GM13976 (cell line): ENCODE results near the gene C4orf50.

Experiments
- DNase-seq: peaks from one replicate; pipeline ENCODE4 v3.0.0; 2012; ENCODE audit warnings: low spot score
- in situ Hi-C: fragments of 300-500 bp; cut with MboI; formaldehyde crosslinking; loops from one replicate; pipeline ENCODE4 v1.12.0; 2022; ENCODE audit warnings: low sequenced_read_pairs, mixed read lengths, inconsistent platforms; ENCODE audit not compliant: unreplicated experiment
- TF ChIP-seq, protein P1 (sequence below): IDR thresholded peaks from 2 replicates; pipeline ENCODE4 v1.5.1; 2012; ENCODE audit warnings: borderline replicate concordance, mild to moderate bottlenecking; ENCODE audit not compliant: insufficient read depth; ENCODE audit errors: extremely low read depth, missing control alignments, control extremely low read depth

The C4orf50 gene

DNA sequence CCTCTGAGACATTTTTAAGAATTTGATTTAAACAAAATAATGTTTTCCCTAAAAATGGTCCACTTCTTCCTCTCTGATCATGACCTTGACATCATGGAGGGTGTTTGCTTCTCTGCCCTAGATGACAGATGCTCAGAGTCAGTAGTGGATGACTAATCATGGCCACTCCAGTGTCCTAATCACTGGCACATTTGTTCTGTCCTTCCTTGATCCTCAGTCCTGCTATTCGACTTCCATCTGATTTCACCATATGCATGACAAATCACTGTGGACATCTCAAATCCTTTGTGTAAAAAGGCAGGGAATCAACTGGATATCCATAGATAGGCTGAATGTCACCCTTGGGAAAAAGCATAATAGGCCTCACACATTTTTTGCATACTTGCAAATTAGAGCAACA is 134.3 kb downstream of the C4orf50 start:
- no peak for DNase-seq
- in situ Hi-C loops: no loop called here
- TF ChIP-seq, protein P1, sequence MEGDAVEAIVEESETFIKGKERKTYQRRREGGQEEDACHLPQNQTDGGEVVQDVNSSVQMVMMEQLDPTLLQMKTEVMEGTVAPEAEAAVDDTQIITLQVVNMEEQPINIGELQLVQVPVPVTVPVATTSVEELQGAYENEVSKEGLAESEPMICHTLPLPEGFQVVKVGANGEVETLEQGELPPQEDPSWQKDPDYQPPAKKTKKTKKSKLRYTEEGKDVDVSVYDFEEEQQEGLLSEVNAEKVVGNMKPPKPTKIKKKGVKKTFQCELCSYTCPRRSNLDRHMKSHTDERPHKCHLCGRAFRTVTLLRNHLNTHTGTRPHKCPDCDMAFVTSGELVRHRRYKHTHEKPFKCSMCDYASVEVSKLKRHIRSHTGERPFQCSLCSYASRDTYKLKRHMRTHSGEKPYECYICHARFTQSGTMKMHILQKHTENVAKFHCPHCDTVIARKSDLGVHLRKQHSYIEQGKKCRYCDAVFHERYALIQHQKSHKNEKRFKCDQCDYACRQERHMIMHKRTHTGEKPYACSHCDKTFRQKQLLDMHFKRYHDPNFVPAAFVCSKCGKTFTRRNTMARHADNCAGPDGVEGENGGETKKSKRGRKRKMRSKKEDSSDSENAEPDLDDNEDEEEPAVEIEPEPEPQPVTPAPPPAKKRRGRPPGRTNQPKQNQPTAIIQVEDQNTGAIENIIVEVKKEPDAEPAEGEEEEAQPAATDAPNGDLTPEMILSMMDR: no peak

DNA sequence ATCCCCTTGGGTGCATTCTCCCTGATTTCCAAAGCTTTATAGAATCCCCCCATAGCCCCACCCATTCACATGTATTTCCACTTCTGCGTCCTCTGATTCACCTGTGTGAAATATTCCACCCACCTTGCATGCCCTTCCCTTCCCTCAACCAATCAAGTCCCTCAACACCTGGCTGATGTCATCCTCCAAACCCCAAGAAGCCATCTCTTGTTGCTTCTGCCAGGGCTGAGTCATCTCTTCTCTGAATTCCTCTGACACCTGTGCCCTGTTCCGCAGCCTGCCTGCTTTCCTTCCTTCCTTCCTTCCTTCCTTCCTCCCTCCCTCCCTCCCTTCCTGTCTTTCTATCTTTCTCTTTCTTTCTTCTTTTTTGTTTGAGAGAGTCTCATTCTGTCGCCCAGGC is 135.3 kb downstream of the C4orf50 start:
- in situ Hi-C loops: no loop called here
- DNase-seq: no peak
- TF ChIP-seq, protein P1: no peak

DNA sequence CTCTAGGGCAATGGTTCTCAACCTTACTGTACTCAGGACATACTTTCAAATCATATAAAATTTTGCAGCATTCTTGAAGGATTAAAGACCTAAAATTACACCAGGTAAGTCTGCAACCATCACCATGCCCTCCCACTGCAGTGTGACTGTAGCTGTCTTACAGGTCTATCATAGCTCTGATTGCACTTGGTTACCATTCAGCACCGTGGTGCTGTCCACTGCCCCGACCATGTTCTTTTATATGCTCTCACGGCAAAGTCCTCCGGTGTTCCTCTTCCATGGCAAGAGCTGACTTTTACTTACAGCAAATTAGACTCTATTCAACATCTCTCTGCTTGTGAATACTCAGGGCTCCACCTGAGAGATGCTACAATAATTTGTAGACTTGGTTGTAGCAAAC is 136.9 kb downstream of the C4orf50 start:
- in situ Hi-C loops: no loop called here
- TF ChIP-seq, protein P1: no peak
- DNase-seq: no peak

- no peak for DNase-seq
- in situ Hi-C loops: no loop called here
- TF ChIP-seq, protein P1: no peak
Measured at GRCh38 chr4:5878359-5878758, 139.9 kb downstream of the C4orf50 start.

DNA sequence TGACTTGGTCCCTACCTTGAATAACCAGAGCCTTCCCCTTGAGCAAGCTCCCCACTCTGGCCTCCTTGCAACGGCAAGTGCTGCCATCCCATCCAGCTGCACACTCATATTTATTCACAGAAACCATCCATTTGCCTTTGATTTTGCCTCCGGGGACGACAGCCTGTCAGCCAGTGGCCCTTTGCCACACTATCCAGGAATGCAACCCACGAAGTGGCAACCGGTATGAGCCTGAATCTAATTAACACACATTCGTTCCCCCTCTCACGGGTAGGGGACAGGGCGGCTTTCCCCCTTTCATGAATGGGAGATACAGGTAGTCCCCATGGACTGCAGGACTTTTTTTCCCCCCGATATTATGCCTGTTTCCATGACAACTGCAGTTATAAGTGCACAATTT is 140.8 kb downstream of the C4orf50 start:
- TF ChIP-seq, protein P1: no peak
- DNase-seq: no peak
- in situ Hi-C loops: no loop called here

- TF ChIP-seq, protein P1: no peak
- in situ Hi-C loops: no loop called here
- DNase-seq: no peak
Measured at GRCh38 chr4:5874811-5875449, 143.3 kb downstream of the C4orf50 start.

DNA sequence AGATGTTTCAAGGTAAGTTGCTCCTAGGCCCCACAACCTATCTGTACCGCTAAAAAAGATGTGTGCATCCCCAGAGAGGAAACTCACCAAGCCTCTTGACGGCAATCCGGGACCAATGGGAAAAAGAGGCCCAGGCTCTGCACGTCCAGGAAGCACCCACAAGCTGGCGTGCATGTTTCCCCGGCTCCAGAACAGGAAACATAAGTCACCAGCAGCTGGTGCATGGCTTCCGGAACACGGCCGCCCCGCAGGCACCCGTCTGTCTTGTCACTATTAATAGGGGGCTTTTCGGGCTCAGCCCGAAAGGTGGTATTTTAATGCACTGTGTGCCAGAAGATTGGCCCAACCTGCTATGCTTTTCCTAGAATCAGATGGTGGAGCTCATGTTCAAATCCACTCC is 147.5 kb downstream of the C4orf50 start:
- in situ Hi-C loops: no loop called here
- TF ChIP-seq, protein P1: no peak
- DNase-seq: no peak
